Measurements from ENCODE around the gene TUBGCP5. TPM values are rescaled to one million over a fixed set of nuclear protein-coding genes. Genes with fewer than 3 reads are reported as not detected.

Gene TUBGCP5
- total and polyA plus RNA-seq, 2 of the 4 experiments (the other 2 are of a cell fraction), result 13.0 to 19.4 TPM

GRCh38 chr15:22995795-22996194 lies 43.6 kb downstream of the TUBGCP5 start:
- WGBS, 2 experiments (ENCODE audit: extremely low coverage in 2 of 2, insufficient read length in 1 of 2), result no CpG with 5 or more reads among the region's 7 CpGs
- H3K36me3 ChIP-seq (ENCODE audit: control insufficient read depth, insufficient read depth, low read length), result peaks cover 16% of the 10 kb centered on the region
- dilution Hi-C loops (cut with HindIII; ENCODE audit: low sequenced_read_pairs, unreplicated experiment), result no loop called here
- no peak overlapping the region for H2AK5ac ChIP-seq (ENCODE audit: low read depth, low read length)
- no peak overlapping the region for H3K27ac ChIP-seq (ENCODE audit: insufficient read depth, low read length)
- BruUV-seq (replicated peaks), result no TSS peak
- H3K18ac ChIP-seq (ENCODE audit: low read depth, low read length), result no peak overlapping the region
- DNase-seq (no peak), ATAC-seq (ENCODE audit: low read depth) (no peak)
- no peaks in the 10 kb centered on the region for H3K27me3 ChIP-seq (ENCODE audit: control insufficient read depth, insufficient read depth, low read length)
- H3K56ac ChIP-seq (ENCODE audit: extremely low read depth, insufficient read depth, low read length), result no peak overlapping the region
- H3K9me1 ChIP-seq (ENCODE audit: insufficient read depth, low read length), result peaks cover 12% of the 10 kb centered on the region
- no peaks in the 10 kb centered on the region for H3K9me3 ChIP-seq (ENCODE audit: control insufficient read depth, insufficient read depth, low read length)
- H3K4ac ChIP-seq (ENCODE audit: low read depth, low read length), result no peak overlapping the region
- H3K14ac ChIP-seq (replicated peaks; ENCODE audit: low read depth, low read length), result no peak overlapping the region
- POLR2A ChIA-PET (ENCODE audit: unreplicated experiment), result no interaction called here
- H3K4me3 ChIP-seq (ENCODE audit: insufficient read depth, low read depth, low read length), result no peak overlapping the region
- no peak overlapping the region for H2BK5ac ChIP-seq (ENCODE audit: low read depth, low read length, poor library complexity, severe bottlenecking)
- H3K23ac ChIP-seq (ENCODE audit: low read depth, low read length), result no peak overlapping the region
- no peak overlapping the region for H3K4me2 ChIP-seq (ENCODE audit: low read depth, low read length)
- no peak overlapping the region for H4K91ac ChIP-seq (ENCODE audit: insufficient read depth, low read depth, low read length)
- no peak overlapping the region for H2BK15ac ChIP-seq (ENCODE audit: low read depth, low read length)
- no peak overlapping the region for H3K9ac ChIP-seq (ENCODE audit: low read depth, low read length)
- H2AK9ac ChIP-seq (replicated peaks; ENCODE audit: low read depth, low read length, poor library complexity), result no peak overlapping the region
- no peak overlapping the region for H2BK20ac ChIP-seq (ENCODE audit: low read depth, low read length)
- H2AFZ ChIP-seq (replicated peaks; ENCODE audit: low read length, poor library complexity), result no peak overlapping the region
- intact Hi-C loops (cut with micrococcal nuclease), result no loop called here
- no peaks in the 10 kb centered on the region for H3K79me1 ChIP-seq (ENCODE audit: low read depth in 1 of 2, low read length in 2 of 2)
- in situ Hi-C loops (cut with MboI; ENCODE audit: low sequenced_read_pairs), result no loop called here
- H4K5ac ChIP-seq (ENCODE audit: low read depth, low read length), result no peak overlapping the region
- CTCF ChIA-PET, result no interaction called here
- H3K4me1 ChIP-seq (ENCODE audit: control insufficient read depth, insufficient read depth, low read length), result peaks cover 7% of the 10 kb centered on the region; the same call in 1 of the 2 replicates
- no peaks in the 10 kb centered on the region for H4K20me1 ChIP-seq (ENCODE audit: insufficient read depth, low read length)
- H2BK120ac ChIP-seq (ENCODE audit: low read depth, low read length), result no peak overlapping the region
- TF ChIP-seq SMC3 (IDR thresholded peaks at IDR 0.05; ENCODE audit: low read depth, low read length) (no peak), ELK1 (IDR thresholded peaks at IDR 0.05; ENCODE audit: borderline replicate concordance, low read depth, low read length) (no peak), MAZ (IDR thresholded peaks at IDR 0.05; ENCODE audit: borderline replicate concordance, low read depth, low read length) (no peak), RAD21 (IDR thresholded peaks at IDR 0.05; ENCODE audit: low read length) (no peak), CTCF (conservative IDR thresholded peaks at IDR 0.05; ENCODE audit: low read depth, low read length) (no peak), POLR2A (IDR thresholded peaks at IDR 0.05; ENCODE audit: low read depth, low read length) (no peak), BHLHE40 (IDR thresholded peaks at IDR 0.05; ENCODE audit: low read depth, low read length) (no peak), RFX5 (IDR thresholded peaks at IDR 0.05; ENCODE audit: low read depth, low read length) (no peak), FOS (IDR thresholded peaks at IDR 0.05; ENCODE audit: low read depth, low read length) (no peak), CHD1 (IDR thresholded peaks at IDR 0.05; ENCODE audit: low read depth, low read length) (no peak), USF2 (IDR thresholded peaks at IDR 0.05; ENCODE audit: low read depth, low read length) (no peak), CEBPB (IDR thresholded peaks at IDR 0.05; ENCODE audit: low read depth, low read length) (no peak), NFE2L2 (IDR thresholded peaks at IDR 0.05; ENCODE audit: low read depth, low read length) (no peak), RCOR1 (IDR thresholded peaks at IDR 0.05; ENCODE audit: insufficient replicate concordance, low read length) (no peak), MXI1 (IDR thresholded peaks at IDR 0.05; ENCODE audit: borderline replicate concordance, low read depth, low read length) (no peak), MAFK (IDR thresholded peaks at IDR 0.05; ENCODE audit: low read depth, low read length) (no peak)
- H4K8ac ChIP-seq (ENCODE audit: low read depth in 2 of 2, low read length in 2 of 2), result no peak overlapping the region

Data from IMR-90 (cell line).